ENCODE data around the gene MYO7B. TPM values are rescaled to one million over a fixed set of nuclear protein-coding genes. Genes with fewer than 3 reads are reported as not detected.

MYO7B gene
- total and polyA plus RNA-seq, 9 of the 15 experiments (the other 6 are each of a cell fraction or from before 2014, with no cell fraction given): 0.08 TPM; not detected in 8

DNA sequence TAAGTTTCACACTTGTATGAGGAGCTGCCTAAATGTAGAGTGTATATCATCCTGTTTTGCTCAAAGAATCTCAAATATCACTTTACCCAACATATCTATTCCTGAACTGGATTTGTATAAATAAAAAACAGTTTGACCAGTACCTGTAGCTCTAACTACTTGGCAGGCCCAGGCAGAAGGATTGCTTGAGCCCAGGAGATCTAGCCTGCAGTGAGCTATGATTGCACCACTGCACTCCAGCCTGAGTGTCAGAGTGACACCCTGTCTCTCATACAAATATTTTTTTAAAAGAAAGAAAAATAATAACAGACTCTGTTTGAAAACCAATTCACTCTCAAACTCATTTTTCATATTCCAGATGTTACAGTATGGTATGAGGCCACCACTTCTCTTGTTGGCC, 147.6 kb downstream of the MYO7B start (continued):
- no peak for TF ChIP-seq RUNX1 (IDR thresholded peaks at IDR 0.05; ENCODE audit: low read depth)
- TF ChIP-seq BRD4 (IDR thresholded peaks at IDR 0.05): no peak

DNA sequence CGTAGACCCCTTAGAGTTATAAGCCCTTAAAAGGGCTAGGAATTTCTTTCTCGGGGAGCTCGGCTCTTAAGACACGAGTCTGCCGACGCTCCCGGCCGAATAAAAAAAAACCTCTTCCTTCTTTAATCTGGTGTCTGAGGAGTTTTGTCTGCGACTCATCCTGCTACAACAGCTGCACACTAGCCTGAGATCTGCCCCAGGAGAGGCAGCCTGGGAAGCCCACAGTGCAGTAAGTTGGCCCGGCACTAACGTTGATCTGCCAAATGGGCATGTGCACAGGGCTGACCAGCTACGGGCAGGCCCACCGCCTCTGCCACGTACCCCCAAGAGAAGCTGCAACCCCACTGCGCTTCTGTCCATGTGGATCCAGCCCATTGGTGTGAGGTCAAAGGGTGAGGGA, 148.3 kb downstream of the MYO7B start:
- FAIRE-seq (peak; percentile 46), DNase-seq (ENCODE audit: extremely low read depth in 1 of 4, low spot score in 3 of 4) (peak in 1 of 4 experiments; percentile 5), ATAC-seq (no peak)
- POLR2A ChIA-PET: no interaction called here
- Histone ChIP-seq H3K27ac (ENCODE audit: extremely low read depth, low read depth, low read length) (no peak overlapping the region), H3K4me1 (replicated peaks in 1 of 2; ENCODE audit: control insufficient read depth in 2 of 2, insufficient read depth in 2 of 2, low read length in 2 of 2) (peaks cover 0 to 11% of the 10 kb centered on the region in 2 experiments; a peak in 3 of 5 replicates), H3K4me3 (no peak overlapping the region), H3K4me2 (ENCODE audit: insufficient read depth, low read length) (no peak overlapping the region), H3K9me3 (replicated peaks; ENCODE audit: control insufficient read depth, insufficient read depth, low read depth, low read length) (peaks cover 4% of the 10 kb centered on the region; the same call in 1 of the 2 replicates), H3K79me2 (ENCODE audit: control insufficient read depth, insufficient read depth, low read length) (no peaks in the 10 kb centered on the region), H2AFZ (ENCODE audit: low read depth, low read length) (peak overlapping the region; percentile 63; the same call in 1 of the 2 replicates), H4K20me1 (replicated peaks; ENCODE audit: control insufficient read depth, insufficient read depth, low read length) (no peaks in the 10 kb centered on the region), H3K9ac (ENCODE audit: insufficient read depth in 1 of 2, low read depth in 2 of 2, low read length in 2 of 2) (peak overlapping the region in 1 of 2 experiments; percentile 85; a peak in 2 of 4 replicates), H3K36me3 (ENCODE audit: control insufficient read depth, insufficient read depth, low read length) (no peaks in the 10 kb centered on the region), H3K9me1 (ENCODE audit: control insufficient read depth, insufficient read depth, low read length) (no peaks in the 10 kb centered on the region), H3K27me3 (ENCODE audit: control insufficient read depth in 2 of 2, insufficient read depth in 2 of 2, low read length in 2 of 2) (peaks cover 20 to 45% of the 10 kb centered on the region in 2 experiments)
- in situ Hi-C loops (cut with MboI): no loop called here
- WGBS (ENCODE audit: insufficient coverage, low coverage, missing lambda C conversion rate): 13% methylated on average over 15 of the region's 15 CpGs
- TF ChIP-seq TRIM24 (IDR thresholded peaks at IDR 0.05) (no peak), KLF10 (CRISPR knock-in tag; IDR thresholded peaks at IDR 0.05) (no peak), ASH1L (IDR thresholded peaks at IDR 0.05; ENCODE audit: borderline replicate concordance, low read depth, partially characterized antibody) (no peak), PRPF4 (IDR thresholded peaks at IDR 0.05; ENCODE audit: insufficient read depth, low read depth, low read length, poor library complexity, severe bottlenecking) (no peak), HCFC1 (IDR thresholded peaks at IDR 0.05; ENCODE audit: low read depth, low read length) (no peak), SETDB1 (IDR thresholded peaks at IDR 0.05; ENCODE audit: low read length) (no peak)
- BruUV-seq (replicated peaks): no TSS peak
- intact Hi-C loops (cut with micrococcal nuclease): no loop called here
- CTCF ChIA-PET (ENCODE audit: low intra/inter-chr PET ratio): no interaction called here

Measured in K562 (cell line).